ENCODE data around the gene HOXD3.

The HOXD3 gene

GRCh38 chr2:176182671-176183070 is 25.6 kb downstream of the HOXD3 start:
- FAIRE-seq (no peak), DNase-seq (ENCODE audit: insufficient read length, low spot score) (no peak)
- TF ChIP-seq CTCF (IDR thresholded peaks at IDR 0.05; ENCODE audit: insufficient read depth, missing control alignments): no peak

- TF ChIP-seq CTCF (IDR thresholded peaks at IDR 0.05; ENCODE audit: insufficient read depth, missing control alignments): no peak
- FAIRE-seq (no peak), DNase-seq (ENCODE audit: insufficient read length, low spot score) (no peak)
Measured at GRCh38 chr2:176184749-176185148, 27.6 kb downstream of the HOXD3 start.

- no peak for TF ChIP-seq CTCF (IDR thresholded peaks at IDR 0.05; ENCODE audit: insufficient read depth, missing control alignments)
- DNase-seq (ENCODE audit: insufficient read length, low spot score): no peak
- FAIRE-seq: no peak
Measured at GRCh38 chr2:176186024-176186423, 28.9 kb downstream of the HOXD3 start.

- no peak for TF ChIP-seq CTCF (IDR thresholded peaks at IDR 0.05; ENCODE audit: insufficient read depth, missing control alignments)
- FAIRE-seq (no peak), DNase-seq (ENCODE audit: insufficient read length, low spot score) (no peak)
Measured at GRCh38 chr2:176187200-176187898, 30.2 kb downstream of the HOXD3 start.

- no peak for TF ChIP-seq CTCF (IDR thresholded peaks at IDR 0.05; ENCODE audit: insufficient read depth, missing control alignments)
- no peak for DNase-seq (ENCODE audit: insufficient read length, low spot score)
- FAIRE-seq: no peak
Measured at GRCh38 chr2:176187899-176188773, 31.0 kb downstream of the HOXD3 start, which contains the start of gene HOXD1. Gene HOXD1 (plus strand): TSS chr2:176188668. CDS start chr2:176188802, 134 bp downstream.

GRCh38 chr2:176188774-176189680 is 31.9 kb downstream of the HOXD3 start:
- DNase-seq (ENCODE audit: insufficient read length, low spot score) (no peak), FAIRE-seq (no peak)
- TF ChIP-seq CTCF (IDR thresholded peaks at IDR 0.05; ENCODE audit: insufficient read depth, missing control alignments): no peak
